PFSK-1 (cell line): Measurements from ENCODE around the gene LSMEM2.

ENCODE experiments used
- POLR2AphosphoS5 ChIP-seq: IDR thresholded peaks from 2 replicates; pipeline ENCODE4 v1.6.1; 2012; ENCODE audit warnings: low read depth, mild to moderate bottlenecking, control low read depth, low read length, moderate library complexity
- REST ChIP-seq, 2 experiments: IDR thresholded peaks; 2 replicates each; pipeline versions ENCODE4 v1.6.1 to v1.8.0; 2011 to 2012; ENCODE audit warnings: low read depth in 2 of 2, low read length in 2 of 2, control low read depth in 1 of 2, inconsistent platforms in 1 of 2, mild to moderate bottlenecking in 1 of 2, moderate library complexity in 1 of 2; ENCODE audit not compliant: insufficient read depth in 1 of 2
- SIN3A ChIP-seq: IDR thresholded peaks from 2 replicates; pipeline ENCODE4 v1.6.1; 2012; ENCODE audit warnings: mild to moderate bottlenecking, low read length, moderate library complexity, borderline replicate concordance; ENCODE audit not compliant: insufficient read depth

DNA sequence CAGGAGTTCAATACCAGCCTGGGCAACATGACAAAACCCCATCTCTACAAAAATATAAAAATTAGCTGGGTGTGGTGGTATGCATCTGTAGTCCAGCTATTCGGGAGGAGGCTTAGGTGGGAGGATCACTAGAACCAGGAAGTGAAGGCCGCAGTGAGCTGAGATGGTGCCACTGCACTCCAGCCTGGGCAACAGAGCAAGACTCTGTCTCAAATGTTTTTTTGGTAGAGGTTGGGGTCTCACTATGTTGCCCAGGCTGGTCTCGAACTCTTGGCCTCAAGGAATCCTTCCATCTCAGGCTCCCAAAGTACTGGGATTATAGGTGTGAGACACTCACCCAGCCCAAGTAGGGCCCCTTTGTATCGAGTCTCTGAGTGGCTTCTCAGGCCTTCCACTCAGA, 15.2 kb downstream of the LSMEM2 start:
- TF ChIP-seq REST (IDR thresholded peaks at IDR 0.05; ENCODE audit: insufficient read depth in 1 of 2, low read depth in 2 of 2, low read length in 2 of 2) (no peak), SIN3A (no peak), POLR2AphosphoS5 (no peak)
